Panc1 (cell line): ENCODE data around the gene CCT7.

Experiments
- CTCF ChIP-seq: fragments of 450-650 bp; IDR thresholded peaks from 2 replicates; pipeline ENCODE4 v1.5.1; 2017; ENCODE audit warnings: mild to moderate bottlenecking
- POLR2AphosphoS5 ChIP-seq: IDR thresholded peaks from 2 replicates; pipeline ENCODE4 v1.6.1; 2012; ENCODE audit warnings: mild to moderate bottlenecking, low read depth, low read length, moderate library complexity
- REST ChIP-seq, 2 experiments: IDR thresholded peaks; 2 replicates each; pipeline ENCODE4 v1.6.1; 2011 to 2012; ENCODE audit warnings: low read depth in 2 of 2, control low read depth in 1 of 2, low read length in 1 of 2, mild to moderate bottlenecking in 1 of 2, moderate library complexity in 1 of 2; ENCODE audit not compliant: insufficient read depth in 1 of 2

GRCh38 chr2:73290049-73290839 lies 56.1 kb downstream of the CCT7 start:
- TF ChIP-seq CTCF (peak; percentile 92), POLR2AphosphoS5 (no peak), REST (IDR thresholded peaks at IDR 0.05; ENCODE audit: insufficient read depth in 1 of 2, low read depth in 2 of 2, low read length in 1 of 2) (peak in 1 of 2 experiments; percentile 69; a peak in 1 of 4 replicates)
